GM23338 (cell line): ENCODE data around the gene TRNP1. TPM values are rescaled to one million over a fixed set of nuclear protein-coding genes. Genes with fewer than 3 reads are reported as not detected.

Source experiments
- ATAC-seq: fragments of 200-7000 bp; cut with Tn5 transposase; 3 replicates; pipeline ENCODE4 v1.9.1; 2020
- DNase-seq: peaks from one replicate; pipeline ENCODE4 v3.0.0-alpha.2; 2015; ENCODE audit warnings: low spot score
- H2AFZ ChIP-seq: fragments of 200-600 bp; sonication (generic); 2 replicates; pipeline ENCODE4 v1.8.0; 2016; ENCODE audit warnings: antibody characterized with exemption, mild to moderate bottlenecking, moderate library complexity
- H3F3A ChIP-seq: fragments of 200-600 bp; sonication (generic); replicated peaks from 2 replicates; pipeline ENCODE4 v1.8.0; 2017; ENCODE audit warnings: antibody characterized with exemption, mixed run types, low read depth
- H3K27ac ChIP-seq: fragments of 200-600 bp; sonication (generic); 2 replicates; pipeline ENCODE4 v1.6.1; 2016; ENCODE audit warnings: low read depth
- H3K27me3 ChIP-seq: fragments of 200-600 bp; sonication (generic); 2 replicates; pipeline ENCODE4 v1.8.0; 2016; ENCODE audit warnings: mild to moderate bottlenecking, mixed run types, moderate library complexity; ENCODE audit not compliant: insufficient read depth
- H3K36me3 ChIP-seq: fragments of 200-600 bp; sonication (generic); 2 replicates; pipeline ENCODE4 v1.8.0; 2016; ENCODE audit warnings: mild to moderate bottlenecking; ENCODE audit not compliant: insufficient read depth
- H3K4me1 ChIP-seq: fragments of 200-600 bp; sonication (generic); 2 replicates; pipeline ENCODE4 v1.8.0; 2016; ENCODE audit warnings: mild to moderate bottlenecking, moderate library complexity; ENCODE audit not compliant: insufficient read depth
- H3K4me2 ChIP-seq: fragments of 200-600 bp; sonication (generic); 2 replicates; pipeline ENCODE4 v1.7.1; 2017; ENCODE audit warnings: mixed run types
- H3K4me3 ChIP-seq: fragments of 200-600 bp; sonication (generic); 2 replicates; pipeline ENCODE4 v1.6.1; 2016; ENCODE audit warnings: mixed run types
- H3K79me2 ChIP-seq: fragments of 200-600 bp; sonication (generic); replicated peaks from 2 replicates; pipeline ENCODE4 v1.8.0; 2017; ENCODE audit warnings: mild to moderate bottlenecking; ENCODE audit not compliant: insufficient read depth
- H3K9me2 ChIP-seq: fragments of 200-600 bp; sonication (generic); 2 replicates; pipeline ENCODE4 v1.8.0; 2017; ENCODE audit not compliant: insufficient read depth
- H4K20me1 ChIP-seq: fragments of 200-600 bp; sonication (generic); replicated peaks from 2 replicates; pipeline ENCODE4 v1.8.0; 2017; ENCODE audit warnings: mild to moderate bottlenecking; ENCODE audit not compliant: insufficient read depth
- H3K27ac Mint-ChIP-seq: 2 replicates; pipeline ENCODE4 v1.8.0; 2020; ENCODE audit warnings: inconsistent platforms, mild to moderate bottlenecking, moderate library complexity, mixed read lengths
- H3K27me3 Mint-ChIP-seq: 3 replicates; pipeline ENCODE4 v1.8.0; 2022; ENCODE audit warnings: low read depth, mild to moderate bottlenecking, moderate library complexity, mixed read lengths, inconsistent platforms; ENCODE audit not compliant: insufficient read depth, poor library complexity
- H3K36me3 Mint-ChIP-seq: 3 replicates; pipeline ENCODE4 v1.8.0; 2021; ENCODE audit warnings: low read depth, mild to moderate bottlenecking, inconsistent platforms, moderate library complexity, mixed read lengths
- H3K4me1 Mint-ChIP-seq: 3 replicates; pipeline ENCODE4 v1.8.0; 2020; ENCODE audit warnings: mild to moderate bottlenecking, inconsistent platforms, mixed read lengths
- H3K4me3 Mint-ChIP-seq: 3 replicates; pipeline ENCODE4 v1.8.0; 2021; ENCODE audit warnings: moderate library complexity, mild to moderate bottlenecking, inconsistent platforms, mixed read lengths
- H3K9me3 Mint-ChIP-seq: 3 replicates; pipeline ENCODE4 v1.8.0; 2020; ENCODE audit warnings: moderate library complexity, mild to moderate bottlenecking, inconsistent platforms, mixed read lengths
- ETS1 ChIP-seq: IDR thresholded peaks from 2 replicates; pipeline ENCODE4 v1.6.1; 2016; ENCODE audit warnings: antibody characterized with exemption
- POLR2AphosphoS5 ChIP-seq: IDR thresholded peaks from 2 replicates; pipeline ENCODE4 v1.6.1; 2016; ENCODE audit warnings: antibody characterized with exemption, low read depth
- REST ChIP-seq: IDR thresholded peaks from one replicate; pipeline ENCODE4 v1.6.1; 2018; ENCODE audit warnings: antibody characterized with exemption; ENCODE audit not compliant: unreplicated experiment
- ZNF331 ChIP-seq: fragments of 250-450 bp; sonication (Bioruptor Pico); IDR thresholded peaks from 2 replicates; pipeline ENCODE4 v1.5.0; 2020; ENCODE audit warnings: low read depth, mild to moderate bottlenecking, moderate library complexity
- ZNF462 ChIP-seq: fragments of 250-450 bp; sonication (Bioruptor Pico); IDR thresholded peaks from 2 replicates; pipeline ENCODE4 v1.5.0; 2020; ENCODE audit warnings: mild to moderate bottlenecking, moderate library complexity
- polyA plus RNA-seq: library from polyadenylated mRNA; unstranded; fragments of >200 nt; fragmentation: Nextera tagmentation; extraction: Ambion mirVana; gene quantifications from 2 replicates; pipeline ENCODE4 v1.2.1, GENCODE V29; 2016
- total RNA-seq: library from RNA; depleted of rRNA; stranded (reverse); fragments of >200 nt; shearing (Covaris generic); gene quantifications from 2 replicates; pipeline ENCODE4 v1.2.3, GENCODE V29; 2014

TRNP1 gene
- total and polyA plus RNA-seq, 2 experiments from 2014 or later, result 21.2 to 54.3 TPM

GRCh38 chr1:26965628-26966027, 27.9 kb upstream of the TRNP1 start (continued):
- no peak for TF ChIP-seq ZNF462 (CRISPR knock-in tag)
- no peak for TF ChIP-seq POLR2AphosphoS5
- no peak for TF ChIP-seq REST

GRCh38 chr1:26970810-26971209, 22.7 kb upstream of the TRNP1 start:
- peaks cover 18% of the 10 kb centered on the region for H3K27me3 Mint-ChIP-seq
- H3K4me1 Mint-ChIP-seq, result peaks cover 18% of the 10 kb centered on the region; the same call in 2 of the 3 replicates
- DNase-seq (no peak), ATAC-seq (no peak)
- Histone ChIP-seq H3K4me1 (peaks cover 11% of the 10 kb centered on the region; the same call in 1 of the 2 replicates), H3K4me2 (no peak overlapping the region), H3K27me3 (no peaks in the 10 kb centered on the region), H3K36me3 (no peaks in the 10 kb centered on the region), H3F3A (no peaks in the 10 kb centered on the region), H3K4me3 (no peak overlapping the region), H3K79me2 (no peaks in the 10 kb centered on the region), H3K9me2 (no peaks in the 10 kb centered on the region), H2AFZ (no peak overlapping the region), H3K27ac (no peak overlapping the region), H4K20me1 (no peaks in the 10 kb centered on the region)
- no peak overlapping the region for H3K4me3 Mint-ChIP-seq
- no peaks in the 10 kb centered on the region for H3K9me3 Mint-ChIP-seq
- no peak overlapping the region for H3K27ac Mint-ChIP-seq
- H3K36me3 Mint-ChIP-seq, result no peaks in the 10 kb centered on the region
- no peak for TF ChIP-seq ZNF331 (CRISPR knock-in tag)
- no peak for TF ChIP-seq POLR2AphosphoS5
- TF ChIP-seq ETS1, result no peak
